A549 (cell line): ENCODE data around the gene SLC3A2. TPM values are rescaled to one million over a fixed set of nuclear protein-coding genes. Genes with fewer than 3 reads are reported as not detected.

Experiments used
- ATAC-seq, 2 experiments: fragments of 200-7000 bp in 1 of 2; fragments of >200 bp in 1 of 2; cut with Nextera tagmentation in 1 of 2; cut with Tn5 transposase in 1 of 2; 3 replicates each; pipeline versions ENCODE4 v1.8.0 to v1.9.1; 2018 to 2020; ENCODE audit warnings: mild to moderate bottlenecking in 1 of 2, moderate library complexity in 1 of 2
- CTCF ChIA-PET: fragments of 300-600 bp; sonication (Branson Sonifier 250); formaldehyde crosslinking; extraction: SDS; loops from one replicate; lab custom pipeline; 2021; ENCODE audit warnings: antibody characterized with exemption, inconsistent platforms; lab: Yijun Ruan, JAX
- POLR2A ChIA-PET: fragments of 350-600 bp; formaldehyde crosslinking; extraction: SDS; loops from one replicate; lab custom pipeline; 2021; ENCODE audit warnings: antibody characterized with exemption, inconsistent platforms; lab: Yijun Ruan, JAX
- DNase-seq, 2 experiments: peaks; one replicate each; pipeline versions ENCODE4 v3.0.0 to v3.0.0-alpha.2; 2011 to 2016; ENCODE audit warnings: low read depth in 1 of 2, low spot score in 1 of 2
- FAIRE-seq: peaks from 2 replicates; lab custom pipeline; 2011; peaks lifted over from hg19 to GRCh38; lab: Jason Lieb, UNC
- H3K27ac ChIP-seq, 2 experiments: fragments of >200 bp; sonication (Bioruptor Twin); formaldehyde crosslinking; 3 replicates each; pipeline ENCODE4 v1.5.1; 2016 to 2017
- H3K4me1 ChIP-seq: fragments of >200 bp; sonication (Bioruptor Twin); formaldehyde crosslinking; 3 replicates; pipeline ENCODE4 v1.6.1; 2016
- H3K4me2 ChIP-seq: fragments of >200 bp; sonication (Bioruptor Twin); formaldehyde crosslinking; 3 replicates; pipeline ENCODE4 v1.6.1; 2016
- H3K4me3 ChIP-seq: fragments of >200 bp; sonication (Bioruptor Twin); formaldehyde crosslinking; 3 replicates; pipeline ENCODE4 v1.5.1; 2016
- H3K9me3 ChIP-seq: fragments of >200 bp; sonication (Bioruptor Twin); formaldehyde crosslinking; 3 replicates; pipeline ENCODE4 v1.6.1; 2016
- CBX8 ChIP-seq: fragments of 200-600 bp; sonication (generic); IDR thresholded peaks from 2 replicates; pipeline ENCODE4 v1.6.1; 2016
- CEBPB ChIP-seq, 2 experiments: fragments of >200 bp in 1 of 2; sonication (Bioruptor Twin) in 1 of 2; formaldehyde crosslinking in 1 of 2; IDR thresholded peaks; 2 replicates each; pipeline ENCODE4 v1.6.1; 2012 to 2016
- EHF ChIP-seq: fragments of 250-450 bp; sonication (Bioruptor Pico); IDR thresholded peaks from 2 replicates; pipeline ENCODE4 v1.5.0; 2020; ENCODE audit warnings: mild to moderate bottlenecking
- EHMT2 ChIP-seq: fragments of 200-600 bp; sonication (generic); IDR thresholded peaks from 2 replicates; pipeline ENCODE4 v1.6.1; 2016; ENCODE audit warnings: antibody characterized with exemption, low read depth, mild to moderate bottlenecking, moderate library complexity
- EP300 ChIP-seq, 2 experiments: fragments of >200 bp; sonication (Bioruptor Twin); formaldehyde crosslinking; IDR thresholded peaks; 2 replicates in 1 of 2; 3 replicates in 1 of 2; pipeline ENCODE4 v1.6.1; 2016 to 2017
- ESRRA ChIP-seq: fragments of 150-350 bp; IDR thresholded peaks from 2 replicates; pipeline ENCODE4 v1.6.1; 2014; ENCODE audit warnings: mild to moderate bottlenecking, low read length, borderline replicate concordance
- GATA3 ChIP-seq: IDR thresholded peaks from 2 replicates; pipeline ENCODE4 v1.6.1; 2012; ENCODE audit warnings: borderline replicate concordance
- HOXA7 ChIP-seq: fragments of 250-450 bp; sonication (Bioruptor Pico); IDR thresholded peaks from 2 replicates; pipeline ENCODE4 v1.5.0; 2020; ENCODE audit warnings: mild to moderate bottlenecking, moderate library complexity
- JUNB ChIP-seq: fragments of >200 bp; sonication (Bioruptor Twin); formaldehyde crosslinking; IDR thresholded peaks from 2 replicates; pipeline ENCODE4 v1.6.1; 2016
- NPAS2 ChIP-seq: fragments of 250-450 bp; sonication (Bioruptor Pico); IDR thresholded peaks from 2 replicates; pipeline ENCODE4 v1.8.0; 2022; ENCODE audit warnings: mild to moderate bottlenecking, moderate library complexity, borderline replicate concordance
- NR3C1 ChIP-seq: fragments of >200 bp; sonication (Bioruptor Twin); formaldehyde crosslinking; IDR thresholded peaks from 3 replicates; pipeline ENCODE4 v1.6.1; 2017
- RARB ChIP-seq: fragments of 250-450 bp; sonication (Bioruptor Pico); IDR thresholded peaks from 2 replicates; pipeline ENCODE4 v1.8.0; 2021; ENCODE audit warnings: mild to moderate bottlenecking, moderate library complexity
- ZFP36 ChIP-seq: fragments of 450-650 bp; IDR thresholded peaks from 2 replicates; pipeline ENCODE4 v1.6.1; 2014; ENCODE audit warnings: borderline replicate concordance; ENCODE audit not compliant: partially characterized antibody
- WGBS: methylation state at CpG from one replicate; pipeline ENCODE4 v1.1.6; 2017; ENCODE audit errors: missing lambda C conversion rate; 5-methylcytosine and 5-hydroxymethylcytosine counted together
- polyA plus RNA-seq, 4 experiments: library from polyadenylated mRNA; depleted of rRNA in 3 of 4; stranded (reverse); fragments of >200 nt; fragmentation: RNase III in 1 of 4; extraction: RNeasy Plus Mini Kit Qiagen cat#74134 plus additional on column Dnase treatment in 1 of 4; gene quantifications; 2 replicates in 3 of 4; 3 replicates in 1 of 4; pipeline ENCODE4 v1.2.3, GENCODE V29; 2011 to 2017
- TF ChIP-seq, protein P1 (sequence below): IDR thresholded peaks from 2 replicates; pipeline ENCODE4 v1.6.1; 2012; ENCODE audit warnings: low read depth, borderline replicate concordance
- TF ChIP-seq, protein P2 (sequence below): IDR thresholded peaks from 2 replicates; pipeline ENCODE4 v1.6.1; 2012
- TF ChIP-seq, protein P3 (sequence below): fragments of >200 bp; sonication (Bioruptor Twin); formaldehyde crosslinking; IDR thresholded peaks from 3 replicates; pipeline ENCODE4 v1.6.1; 2016
- TF ChIP-seq, protein P4 (sequence below): IDR thresholded peaks from 2 replicates; pipeline ENCODE4 v1.6.1; 2012
- TF ChIP-seq, protein P5 (sequence below): fragments of 250-450 bp; sonication (Bioruptor Pico); IDR thresholded peaks from 2 replicates; pipeline ENCODE4 v1.5.0; 2020; ENCODE audit warnings: low read depth, mild to moderate bottlenecking, moderate library complexity

SLC3A2 gene
- polyA plus RNA-seq, 2 of the 4 experiments (the other 2 are of a cell fraction): 1,007 to 1,064 TPM

DNA sequence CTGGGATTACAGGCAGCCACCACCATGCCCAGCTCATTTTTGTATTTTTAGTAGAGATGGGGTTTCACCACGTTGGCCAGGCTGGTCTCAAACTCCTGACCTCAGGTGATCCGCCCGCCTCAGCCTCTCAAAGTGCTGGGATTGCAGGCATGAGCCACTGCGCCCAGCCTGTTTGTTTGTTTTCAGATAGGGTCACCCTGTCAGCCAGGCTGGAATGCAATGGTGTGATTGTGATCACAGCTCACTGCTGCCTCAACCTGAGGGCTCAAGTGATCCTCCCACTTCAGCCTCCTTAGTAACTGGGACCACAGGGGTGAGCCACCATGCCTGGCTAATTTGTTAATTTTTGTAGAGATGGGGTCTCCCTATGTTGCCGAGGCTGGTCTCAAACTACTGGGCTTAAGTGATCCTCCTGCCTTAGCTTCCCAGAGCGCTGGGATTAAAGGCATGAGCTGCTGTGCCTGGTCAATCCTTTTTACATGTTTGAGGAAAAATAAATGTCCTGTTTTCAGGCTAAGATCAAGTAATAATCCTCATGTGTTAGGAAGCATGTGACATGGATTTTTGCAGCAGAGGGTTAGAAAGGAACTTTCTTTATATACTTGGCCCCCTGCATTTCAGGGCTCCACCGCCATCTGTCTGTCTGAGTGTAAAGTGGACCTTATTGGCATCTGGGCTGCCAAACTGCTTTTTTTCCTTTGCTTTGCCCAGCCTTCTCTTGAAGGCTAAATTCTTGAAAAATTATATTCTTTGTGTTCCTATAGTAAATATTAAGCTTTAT, 4.8 kb upstream of the SLC3A2 start:
- ChIA-PET CTCF (interaction anchor here (1.3 to 4.7 kb wide), 3 partner anchors 12 to 89 kb away, joined by 3 to 49 read pairs (median 8); partner anchors contain the start of gene TMEM179B), POLR2A (interaction anchor here (1.7 kb wide), 1 partner anchor 35 kb away, joined by 3 read pairs; no protein-coding TSS in a partner anchor)
- H3K27ac ChIP-seq: no peak overlapping the region
- ATAC-seq (no peak), FAIRE-seq (no peak), DNase-seq (no peak)
- H3K4me2 ChIP-seq: no peak overlapping the region
- TF ChIP-seq EP300 (IDR thresholded peaks at IDR 0.05): no peak
- no peak for TF ChIP-seq EHF (CRISPR knock-in tag)
- TF ChIP-seq, protein P1, sequence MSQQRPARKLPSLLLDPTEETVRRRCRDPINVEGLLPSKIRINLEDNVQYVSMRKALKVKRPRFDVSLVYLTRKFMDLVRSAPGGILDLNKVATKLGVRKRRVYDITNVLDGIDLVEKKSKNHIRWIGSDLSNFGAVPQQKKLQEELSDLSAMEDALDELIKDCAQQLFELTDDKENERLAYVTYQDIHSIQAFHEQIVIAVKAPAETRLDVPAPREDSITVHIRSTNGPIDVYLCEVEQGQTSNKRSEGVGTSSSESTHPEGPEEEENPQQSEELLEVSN: no peak
- TF ChIP-seq EHMT2: no peak
- TF ChIP-seq JUNB: no peak
- TF ChIP-seq, protein P2, sequence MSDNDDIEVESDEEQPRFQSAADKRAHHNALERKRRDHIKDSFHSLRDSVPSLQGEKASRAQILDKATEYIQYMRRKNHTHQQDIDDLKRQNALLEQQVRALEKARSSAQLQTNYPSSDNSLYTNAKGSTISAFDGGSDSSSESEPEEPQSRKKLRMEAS: no peak
- TF ChIP-seq HOXA7 (CRISPR knock-in tag): no peak
- TF ChIP-seq GATA3: no peak
- TF ChIP-seq ESRRA: no peak
- TF ChIP-seq, protein P3, sequence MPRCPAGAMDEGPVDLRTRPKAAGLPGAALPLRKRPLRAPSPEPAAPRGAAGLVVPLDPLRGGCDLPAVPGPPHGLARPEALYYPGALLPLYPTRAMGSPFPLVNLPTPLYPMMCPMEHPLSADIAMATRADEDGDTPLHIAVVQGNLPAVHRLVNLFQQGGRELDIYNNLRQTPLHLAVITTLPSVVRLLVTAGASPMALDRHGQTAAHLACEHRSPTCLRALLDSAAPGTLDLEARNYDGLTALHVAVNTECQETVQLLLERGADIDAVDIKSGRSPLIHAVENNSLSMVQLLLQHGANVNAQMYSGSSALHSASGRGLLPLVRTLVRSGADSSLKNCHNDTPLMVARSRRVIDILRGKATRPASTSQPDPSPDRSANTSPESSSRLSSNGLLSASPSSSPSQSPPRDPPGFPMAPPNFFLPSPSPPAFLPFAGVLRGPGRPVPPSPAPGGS: no peak
- TF ChIP-seq, protein P4, sequence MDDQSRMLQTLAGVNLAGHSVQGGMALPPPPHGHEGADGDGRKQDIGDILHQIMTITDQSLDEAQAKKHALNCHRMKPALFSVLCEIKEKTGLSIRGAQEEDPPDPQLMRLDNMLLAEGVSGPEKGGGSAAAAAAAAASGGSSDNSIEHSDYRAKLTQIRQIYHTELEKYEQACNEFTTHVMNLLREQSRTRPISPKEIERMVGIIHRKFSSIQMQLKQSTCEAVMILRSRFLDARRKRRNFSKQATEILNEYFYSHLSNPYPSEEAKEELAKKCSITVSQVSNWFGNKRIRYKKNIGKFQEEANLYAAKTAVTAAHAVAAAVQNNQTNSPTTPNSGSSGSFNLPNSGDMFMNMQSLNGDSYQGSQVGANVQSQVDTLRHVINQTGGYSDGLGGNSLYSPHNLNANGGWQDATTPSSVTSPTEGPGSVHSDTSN: no peak
- TF ChIP-seq NR3C1: no peak
- TF ChIP-seq CBX8: no peak
- no peak for TF ChIP-seq CEBPB (IDR thresholded peaks at IDR 0.05)
- H3K9me3 ChIP-seq: no peaks in the 10 kb centered on the region
- WGBS: 91% methylated on average over 7 of the region's 7 CpGs
- no peak overlapping the region for H3K4me3 ChIP-seq
- peaks cover 14% of the 10 kb centered on the region for H3K4me1 ChIP-seq

DNA sequence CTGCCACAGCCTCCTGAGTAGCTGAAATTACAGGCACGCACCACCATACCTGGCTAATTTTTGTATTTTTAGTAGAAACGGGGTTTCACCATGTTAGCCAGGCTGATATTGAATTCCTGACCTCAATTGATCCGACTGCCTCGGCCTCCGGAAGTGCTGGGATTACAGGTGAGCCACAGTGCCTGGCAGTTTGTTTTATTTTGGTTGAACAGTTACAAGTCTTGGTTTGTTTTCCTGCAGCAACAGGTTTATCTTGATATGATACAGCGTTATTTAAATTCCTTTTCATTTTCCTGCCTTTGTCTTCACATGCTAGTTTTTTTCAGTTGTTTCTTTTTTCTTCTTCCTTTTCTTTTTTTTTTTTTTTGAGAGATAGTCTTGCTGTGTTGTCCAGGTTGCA, 4.0 kb upstream of the SLC3A2 start:
- H3K9me3 ChIP-seq: no peaks in the 10 kb centered on the region

More for the DNA sequence above, 4.0 kb upstream of the SLC3A2 start:
- H3K4me3 ChIP-seq: no peak overlapping the region
- 86% methylated on average over 6 of the region's 6 CpGs for WGBS
- no peak for TF ChIP-seq NPAS2 (CRISPR knock-in tag)
- TF ChIP-seq, protein P1: no peak
- TF ChIP-seq, protein P5, sequence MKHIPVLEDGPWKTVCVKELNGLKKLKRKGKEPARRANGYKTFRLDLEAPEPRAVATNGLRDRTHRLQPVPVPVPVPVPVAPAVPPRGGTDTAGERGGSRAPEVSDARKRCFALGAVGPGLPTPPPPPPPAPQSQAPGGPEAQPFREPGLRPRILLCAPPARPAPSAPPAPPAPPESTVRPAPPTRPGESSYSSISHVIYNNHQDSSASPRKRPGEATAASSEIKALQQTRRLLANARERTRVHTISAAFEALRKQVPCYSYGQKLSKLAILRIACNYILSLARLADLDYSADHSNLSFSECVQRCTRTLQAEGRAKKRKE (CRISPR knock-in tag): no peak
- TF ChIP-seq ZFP36: no peak
- TF ChIP-seq EHF (CRISPR knock-in tag): no peak
- no peak for TF ChIP-seq RARB (CRISPR knock-in tag)
- peaks cover 14% of the 10 kb centered on the region for H3K4me1 ChIP-seq
- DNase-seq (no peak), FAIRE-seq (no peak), ATAC-seq (no peak)
- POLR2A ChIA-PET: no interaction called here
- CTCF ChIA-PET: interaction anchor here (0.7 to 4.7 kb wide), 2 partner anchors 13 to 1455 kb away, joined by 4 to 49 read pairs; no protein-coding TSS in a partner anchor
- no peak overlapping the region for H3K27ac ChIP-seq
- H3K4me2 ChIP-seq: no peak overlapping the region
